ENCODE results near the gene ABLIM1.

ABLIM1 gene

DNA sequence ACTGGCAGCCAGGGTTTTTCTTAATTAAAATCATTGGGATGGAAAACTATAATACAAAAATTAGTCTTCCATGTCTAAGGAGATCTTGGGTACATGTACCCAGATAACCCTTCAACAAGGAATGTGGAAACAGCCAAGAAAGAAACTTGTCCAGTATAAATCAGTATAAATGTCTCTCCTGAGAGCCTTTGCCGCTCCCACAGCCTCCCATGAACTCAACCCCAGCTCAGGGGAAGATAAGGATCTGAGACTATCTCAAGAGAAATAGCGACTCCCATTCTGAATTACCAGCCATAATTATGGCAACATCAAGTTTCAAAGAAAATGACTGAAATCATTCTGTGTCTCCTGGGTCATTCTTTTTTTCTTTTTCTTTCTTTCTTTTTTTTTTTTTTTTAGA lies 221.1 kb downstream of the ABLIM1 start:
- DNase-seq, result no peak

- no peak for DNase-seq
Measured at GRCh38 chr10:114432566-114433093, 225.4 kb downstream of the ABLIM1 start.

DNA sequence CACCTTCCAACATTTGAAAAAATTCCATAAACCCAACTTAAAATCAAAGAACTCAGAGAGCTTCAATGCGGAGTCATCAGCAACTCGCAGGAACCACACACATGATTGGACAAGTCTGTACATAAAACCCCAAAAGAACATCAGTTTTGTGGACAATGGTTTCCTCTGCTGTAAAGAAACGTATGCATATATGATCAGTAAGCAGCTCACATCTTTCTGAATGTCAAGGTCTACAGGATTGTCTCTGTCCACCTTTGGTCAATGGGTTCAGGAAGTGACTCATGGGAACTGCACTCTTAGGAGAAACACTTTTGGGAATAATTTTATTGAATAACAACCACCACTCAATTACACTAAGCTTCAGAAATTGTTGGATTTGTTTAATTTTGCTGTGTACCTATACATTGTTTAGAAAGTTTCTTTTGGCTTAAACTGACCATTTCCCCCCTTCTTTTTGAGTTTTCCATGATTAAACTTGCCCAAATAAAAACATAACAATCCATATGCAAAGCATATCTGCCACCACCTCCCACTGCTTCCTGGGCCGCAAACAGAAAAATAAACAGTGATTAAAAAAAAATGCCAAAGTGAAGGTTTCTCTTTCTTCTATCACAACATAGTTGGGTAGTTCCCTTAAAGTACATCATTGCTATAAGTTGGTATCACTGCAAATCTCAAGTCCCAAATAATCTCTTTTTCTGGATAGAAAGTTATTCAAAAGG lies 226.5 kb downstream of the ABLIM1 start:
- DNase-seq, result no peak

DNA sequence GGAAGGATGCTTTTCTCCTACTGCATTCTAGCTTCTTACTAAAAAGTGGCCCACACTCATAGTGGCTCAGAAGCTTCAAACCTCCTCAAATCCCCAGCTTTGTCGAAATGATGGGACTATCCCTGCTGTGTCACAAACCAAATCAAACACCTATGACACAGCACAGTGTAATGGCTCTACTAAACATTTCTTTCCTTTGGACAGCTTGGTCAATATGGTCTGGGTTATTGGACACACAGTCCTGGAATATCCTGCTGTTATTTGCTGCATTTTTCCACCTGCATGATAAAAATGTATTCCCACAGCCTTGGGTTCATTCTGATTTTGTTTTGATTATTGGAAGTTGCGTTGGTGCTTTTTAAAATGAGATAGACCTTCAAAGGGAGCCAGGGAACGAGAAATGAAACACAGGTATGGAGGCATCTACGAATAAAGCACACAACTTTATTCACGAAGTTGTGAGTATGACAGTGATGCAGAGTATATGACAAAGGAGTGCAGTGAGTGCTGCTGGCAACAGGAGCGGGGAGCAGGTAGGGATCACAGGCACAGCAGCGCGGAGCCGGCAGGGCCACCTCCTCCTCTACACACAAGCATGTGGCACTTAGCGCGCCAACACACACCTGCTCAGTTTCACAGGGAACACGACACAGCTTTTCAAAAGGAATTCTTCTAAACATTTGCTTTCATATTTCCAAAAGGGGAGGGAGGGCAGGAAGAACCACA lies 227.2 kb downstream of the ABLIM1 start:
- DNase-seq, result no peak

DNA sequence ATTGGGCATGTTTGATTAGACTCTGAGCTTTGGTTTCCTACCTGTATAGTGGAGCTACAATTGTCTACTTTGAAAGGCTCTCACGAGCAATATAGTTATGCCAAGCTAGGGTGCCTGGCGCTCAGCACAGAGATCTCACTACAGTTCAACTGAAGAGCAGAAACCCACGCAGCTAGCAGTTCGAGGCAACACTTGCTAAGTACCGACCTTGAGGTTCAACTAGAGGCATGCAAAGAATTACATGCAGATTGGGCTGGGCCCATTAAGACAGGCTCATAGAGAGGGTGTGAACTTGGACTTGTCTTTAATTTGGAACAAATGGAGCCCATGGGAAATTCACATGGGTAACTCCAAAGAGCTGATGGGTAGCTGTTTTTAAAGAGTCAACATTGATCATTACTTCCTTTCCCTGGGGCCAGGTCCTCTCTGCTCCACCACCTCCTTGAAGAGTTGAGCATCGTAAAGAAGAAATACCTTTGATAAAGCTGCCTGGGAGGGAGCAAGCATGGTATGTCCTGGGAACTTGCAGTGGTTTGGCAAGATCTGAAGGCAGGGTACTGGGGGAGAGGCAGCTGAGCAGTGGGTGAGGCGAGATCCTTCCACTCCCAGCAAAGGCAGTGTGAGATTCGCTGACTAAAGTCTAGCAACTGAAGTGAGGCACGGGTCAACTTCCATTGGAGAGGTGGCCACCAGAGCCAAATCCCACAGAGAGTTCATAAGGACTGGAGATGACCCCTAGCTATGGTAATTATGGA lies 228.3 kb downstream of the ABLIM1 start:
- DNase-seq, result no peak

DNA sequence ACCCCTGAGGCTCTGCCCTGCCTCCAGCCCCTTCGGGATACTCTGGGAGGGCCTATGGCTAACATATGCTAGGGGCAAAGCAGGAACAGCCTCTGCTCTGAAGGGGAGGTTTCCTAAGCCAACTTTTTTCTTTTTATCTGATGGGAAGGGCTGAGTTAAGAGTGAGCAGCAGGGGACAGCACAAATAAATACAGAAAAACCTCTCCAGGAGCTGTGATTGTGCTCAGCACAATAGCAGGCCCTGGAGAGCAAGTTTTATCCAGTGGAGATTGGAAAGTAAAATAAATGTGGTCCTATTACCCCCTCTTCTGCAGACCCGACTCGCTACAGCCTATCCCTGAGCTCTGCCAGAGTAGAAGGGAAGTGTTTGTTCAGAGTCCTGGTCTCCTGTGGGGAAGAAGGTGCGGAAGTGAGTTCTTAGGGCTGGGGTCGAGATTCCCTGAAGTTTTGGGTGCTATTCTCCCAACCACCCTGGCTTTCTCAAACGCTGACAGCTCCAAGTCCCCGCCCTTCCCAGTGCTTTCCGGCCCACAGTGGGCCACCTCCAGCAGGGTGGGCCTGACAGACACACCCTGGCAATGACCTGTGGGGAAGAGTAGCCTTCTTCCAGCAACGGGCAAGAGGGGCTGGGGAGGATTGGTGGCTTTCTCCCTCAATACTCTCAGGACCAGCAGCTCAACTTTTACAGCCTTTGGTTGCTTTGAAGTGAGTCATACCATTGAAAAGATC lies 230.8 kb downstream of the ABLIM1 start:
- DNase-seq, result no peak

DNA sequence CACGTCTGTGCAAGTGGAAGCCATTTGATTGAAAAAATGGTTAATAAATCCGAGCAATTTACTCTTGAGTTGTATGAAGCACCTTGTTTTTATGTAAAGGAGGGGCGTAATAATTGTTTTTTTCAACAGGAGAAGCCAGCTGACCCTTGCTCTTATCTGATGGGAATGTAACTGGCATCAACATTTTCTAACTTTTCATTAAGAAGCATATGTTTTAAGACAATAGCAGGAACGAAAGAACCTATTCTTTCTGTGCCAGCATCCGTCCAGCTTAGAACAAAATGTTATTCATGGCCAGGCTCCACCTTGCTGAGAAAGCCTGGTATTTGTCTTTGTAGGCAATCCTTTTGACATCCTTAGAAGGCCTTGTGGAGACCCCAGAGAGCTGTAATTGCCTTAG lies 231.6 kb downstream of the ABLIM1 start:
- no peak for DNase-seq

- DNase-seq, result no peak
Measured at GRCh38 chr10:114420811-114421485, 237.1 kb downstream of the ABLIM1 start.

DNA sequence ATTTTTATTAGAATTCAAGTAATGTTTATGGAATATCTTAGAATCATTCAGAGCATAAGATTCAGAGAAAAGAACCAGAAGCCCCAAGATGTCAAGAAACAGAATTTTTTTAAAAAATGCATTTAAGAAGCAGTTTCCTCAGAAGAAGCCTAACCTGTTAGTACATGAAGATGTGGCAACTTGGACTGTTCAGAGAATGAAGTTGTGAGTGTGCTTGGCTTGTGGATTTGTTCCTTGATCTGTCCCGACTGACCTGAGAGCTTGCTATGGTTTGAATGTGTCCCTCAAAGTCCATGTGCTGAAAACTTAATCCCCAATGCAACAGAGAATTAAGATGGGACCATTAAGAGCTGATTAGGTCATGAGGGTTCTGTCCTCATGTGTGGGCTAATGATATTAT lies 240.0 kb downstream of the ABLIM1 start:
- no peak for DNase-seq

DNA sequence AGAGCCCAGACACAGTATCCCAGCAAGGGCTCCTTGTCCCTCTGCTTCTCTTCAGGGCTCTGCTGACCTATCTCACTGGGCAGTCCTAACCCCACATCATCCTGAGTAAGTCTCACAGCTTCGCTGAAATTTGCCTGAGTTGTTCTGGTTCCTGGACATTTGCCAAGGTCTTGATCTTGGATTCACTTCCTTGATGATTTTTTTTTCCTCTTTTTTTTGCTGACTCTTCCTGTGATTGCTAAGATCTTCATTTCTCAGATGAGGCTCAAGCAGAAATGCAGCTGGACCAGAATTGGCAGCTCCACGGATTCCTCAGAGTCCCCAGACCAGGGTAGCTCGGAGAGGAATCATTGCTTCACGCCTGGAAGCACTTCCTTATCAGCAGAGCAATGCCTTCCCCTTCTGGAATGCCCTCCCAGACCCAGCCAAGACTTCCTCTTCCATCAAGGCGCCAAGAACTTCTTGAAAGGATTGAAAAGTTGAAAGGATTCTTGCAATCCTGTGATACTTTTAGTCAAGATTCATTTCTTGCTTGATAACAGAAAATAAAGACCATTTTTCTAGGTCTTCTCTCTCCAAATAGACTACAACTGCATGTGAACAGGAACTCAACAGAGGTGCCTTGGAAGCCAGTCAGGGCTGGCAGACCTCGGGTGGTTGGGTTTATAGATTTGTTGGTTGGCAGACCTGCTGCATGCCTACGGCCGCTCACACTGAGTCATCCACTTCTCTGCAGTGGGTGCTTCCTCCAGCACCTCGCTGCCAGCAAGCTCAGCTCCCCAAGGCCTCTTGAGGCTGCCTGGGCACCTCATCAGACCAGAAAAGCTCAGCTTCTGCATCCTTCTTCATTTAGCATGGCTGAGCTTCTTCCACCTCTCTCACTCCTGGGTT lies 244.9 kb downstream of the ABLIM1 start:
- no peak for DNase-seq

DNA sequence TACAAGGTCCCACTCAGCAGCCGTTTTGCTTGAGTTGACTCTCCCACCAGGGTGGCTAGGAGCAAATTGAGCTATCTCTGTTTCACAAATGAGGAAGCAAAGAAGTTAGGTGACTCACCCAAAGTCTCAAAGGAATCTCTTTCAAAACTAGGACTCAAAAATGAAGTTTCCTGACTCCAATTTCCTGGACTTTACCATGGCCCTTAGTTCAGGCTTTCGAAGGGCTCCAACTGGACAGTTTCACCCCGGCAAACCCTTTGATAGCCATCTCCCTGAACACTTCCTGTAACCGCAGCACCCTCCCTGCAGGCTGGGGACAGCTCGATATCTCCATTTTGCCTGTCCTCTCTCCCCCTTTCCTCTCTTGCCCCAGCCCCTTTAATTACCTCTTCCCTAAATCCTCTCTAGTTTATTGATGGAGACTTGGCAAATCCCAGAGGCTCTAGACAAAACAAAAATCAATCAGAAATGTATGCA lies 249.1 kb downstream of the ABLIM1 start:
- no peak for DNase-seq

DNA sequence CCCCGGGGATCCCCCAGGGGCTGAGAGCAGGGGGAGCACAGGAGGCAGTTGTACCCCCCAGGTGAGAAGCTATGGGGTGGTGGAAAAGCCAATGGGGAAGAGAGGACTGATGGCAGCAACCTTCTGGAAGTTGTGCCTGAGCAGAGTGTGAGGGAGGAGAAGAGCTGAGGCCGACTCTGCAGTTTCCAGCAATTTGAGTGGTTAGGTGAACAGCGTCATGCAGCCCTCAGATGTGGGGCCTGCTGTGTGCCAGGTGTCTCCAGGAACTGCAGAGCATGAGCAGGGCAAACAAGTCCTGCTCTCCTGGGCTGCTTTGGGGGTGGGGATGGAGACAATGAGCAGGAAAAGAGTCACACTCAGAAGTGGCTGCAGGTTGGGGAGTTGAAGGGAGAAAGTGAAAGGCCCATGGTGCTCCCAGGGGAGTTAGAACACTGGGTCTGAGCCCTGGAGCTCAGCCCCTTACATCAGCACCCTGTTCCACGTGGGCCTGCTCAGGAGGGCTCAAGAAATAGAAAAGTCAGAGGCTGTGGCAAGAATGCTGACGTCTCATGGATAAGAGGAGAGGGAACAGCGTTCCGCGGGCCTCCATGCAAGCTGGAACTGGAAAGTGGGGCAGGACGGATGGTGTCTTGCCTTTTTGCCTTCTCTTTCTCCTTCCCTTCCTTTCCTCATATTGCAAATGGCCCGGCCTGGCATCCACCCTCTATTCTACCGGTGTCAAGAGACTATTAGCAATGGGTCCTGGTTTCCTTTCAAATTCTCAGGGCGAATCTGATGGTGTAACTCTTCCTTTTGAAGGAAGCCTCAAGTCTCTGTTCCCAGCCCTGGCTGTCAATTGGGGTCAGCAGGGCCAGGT lies 249.7 kb downstream of the ABLIM1 start:
- no peak for DNase-seq

DNA sequence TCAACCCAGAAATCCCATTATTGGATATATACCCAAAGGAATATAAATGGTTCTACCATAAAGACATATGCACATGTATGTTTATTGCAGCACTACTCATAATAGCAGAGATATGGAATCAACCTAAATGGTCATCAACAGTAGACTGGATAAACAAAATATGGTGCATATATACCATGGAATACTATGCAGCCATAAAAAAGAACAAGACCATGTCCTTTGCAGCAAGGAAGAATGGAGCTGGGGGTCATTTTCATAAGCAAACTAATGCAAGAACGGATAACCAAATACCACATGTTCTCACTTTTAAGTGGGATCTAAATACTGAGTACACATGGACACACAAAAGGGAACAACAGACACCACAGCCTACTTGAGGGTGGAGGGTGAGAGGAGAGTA lies 251.6 kb downstream of the ABLIM1 start:
- DNase-seq, result no peak

DNA sequence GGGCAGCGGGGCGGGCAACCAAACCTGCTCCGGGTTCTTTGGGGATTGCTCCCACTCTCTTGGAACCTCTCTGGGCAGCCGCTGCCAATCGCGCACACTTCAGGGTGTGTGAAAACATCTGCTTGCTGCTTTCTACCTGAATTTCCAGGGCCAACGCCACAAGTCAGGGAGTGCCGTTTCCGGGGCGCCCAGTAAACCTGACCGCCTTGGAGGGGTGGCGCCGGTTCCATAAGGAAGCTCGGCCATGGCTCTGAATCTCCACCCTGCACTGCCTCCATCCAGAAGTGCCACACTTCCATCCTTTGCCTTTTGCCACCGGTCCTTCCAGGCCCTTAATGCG lies 253.1 kb downstream of the ABLIM1 start:
- DNase-seq, result no peak

DNA sequence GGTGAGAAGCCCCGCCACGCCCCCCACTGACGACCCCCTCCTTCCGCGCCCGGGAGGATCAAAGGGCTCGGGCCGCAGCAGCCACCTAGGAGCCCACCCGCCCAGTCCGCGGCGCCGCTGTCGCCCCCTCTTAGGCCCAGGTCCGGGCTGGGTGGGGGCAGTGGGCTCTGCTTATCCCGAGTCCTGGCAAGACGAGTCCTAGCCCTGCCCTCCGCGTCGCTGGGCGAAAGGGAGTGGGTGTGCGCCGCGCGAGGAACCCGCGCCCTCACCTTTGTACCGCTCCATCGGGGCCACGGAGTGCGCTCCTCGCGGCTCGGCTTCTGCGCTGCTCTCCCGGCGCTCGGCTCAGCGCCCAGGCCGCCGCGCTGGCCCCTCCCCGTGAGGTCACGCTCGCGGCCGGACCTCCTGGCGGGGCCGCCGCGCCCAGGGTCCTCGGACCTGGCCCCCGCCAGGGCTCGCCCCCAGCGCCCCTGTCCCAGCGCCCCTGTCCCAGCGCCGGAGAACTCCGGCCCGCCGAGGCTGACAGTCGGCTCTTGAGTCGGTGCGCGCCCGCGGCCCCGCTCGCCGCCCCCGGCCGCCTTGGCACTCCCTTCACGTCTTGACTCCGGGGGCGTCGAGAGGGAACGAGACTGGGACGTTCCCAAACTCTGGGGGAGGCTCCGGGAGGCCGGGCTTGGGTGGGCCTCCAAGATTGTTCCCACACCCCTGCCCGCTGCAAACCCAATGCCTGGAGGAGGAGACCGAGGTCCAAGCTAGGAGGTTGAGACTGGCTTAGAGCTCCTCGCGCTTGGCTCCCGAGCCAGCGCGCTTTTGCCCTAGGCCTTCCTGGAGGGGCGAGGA lies 253.7 kb downstream of the ABLIM1 start, which contains the start of gene AFAP1L2:
AFAP1L2 (minus strand) TSS at position 332 of the 840 bp plus-strand sequence; CDS start at position 285, 47 bp downstream.
- no peak for DNase-seq

GRCh38 chr10:114403541-114404161 lies 254.4 kb downstream of the ABLIM1 start:
- DNase-seq, result no peak

- no peak for DNase-seq
Measured at GRCh38 chr10:114402871-114403540, 255.1 kb downstream of the ABLIM1 start.

DNA sequence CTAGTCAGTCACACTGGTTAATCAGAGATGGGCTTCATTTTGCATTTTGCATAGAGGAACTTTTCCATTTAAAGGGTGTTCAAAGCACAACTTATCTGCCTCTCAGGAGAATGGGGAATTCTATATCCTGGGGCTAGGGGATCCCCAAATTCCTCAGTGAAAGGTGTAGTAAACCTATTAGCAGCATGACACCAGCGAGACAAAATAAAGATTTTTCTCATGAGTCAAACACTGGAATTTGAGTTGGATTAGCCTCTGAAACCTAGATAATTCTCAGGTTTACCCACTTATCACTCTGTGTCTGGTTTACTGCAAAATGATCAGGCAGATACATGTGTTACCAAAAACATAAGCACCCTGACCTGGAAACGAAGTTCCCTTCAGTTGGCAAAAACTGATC lies 255.8 kb downstream of the ABLIM1 start:
- no peak for DNase-seq
